Endothelial cell of umbilical vein (primary cell): ENCODE results near the gene ERCC8.

Experiments
- EZH2 ChIP-seq: IDR thresholded peaks from 2 replicates; pipeline ENCODE4 v1.6.1; 2012; ENCODE audit warnings: borderline replicate concordance, low read depth, mild to moderate bottlenecking, moderate library complexity, low read length, inconsistent platforms; ENCODE audit not compliant: severe bottlenecking
- MYC ChIP-seq: IDR thresholded peaks from one replicate; pipeline ENCODE4 v1.6.1; 2011; ENCODE audit warnings: mild to moderate bottlenecking, low read depth, low read length
- TF ChIP-seq, protein P1 (sequence below), 2 donors: IDR thresholded peaks; 1 replicate in 1 of 2; 2 replicates in 1 of 2; pipeline ENCODE4 v1.5.1; 2011; ENCODE audit warnings: low read length in 2 of 2, mild to moderate bottlenecking in 2 of 2, moderate library complexity in 2 of 2, control low read depth in 1 of 2, inconsistent platforms in 1 of 2, low read depth in 1 of 2; ENCODE audit not compliant: insufficient read depth in 1 of 2; ENCODE audit errors: extremely low read depth in 1 of 2

DNA sequence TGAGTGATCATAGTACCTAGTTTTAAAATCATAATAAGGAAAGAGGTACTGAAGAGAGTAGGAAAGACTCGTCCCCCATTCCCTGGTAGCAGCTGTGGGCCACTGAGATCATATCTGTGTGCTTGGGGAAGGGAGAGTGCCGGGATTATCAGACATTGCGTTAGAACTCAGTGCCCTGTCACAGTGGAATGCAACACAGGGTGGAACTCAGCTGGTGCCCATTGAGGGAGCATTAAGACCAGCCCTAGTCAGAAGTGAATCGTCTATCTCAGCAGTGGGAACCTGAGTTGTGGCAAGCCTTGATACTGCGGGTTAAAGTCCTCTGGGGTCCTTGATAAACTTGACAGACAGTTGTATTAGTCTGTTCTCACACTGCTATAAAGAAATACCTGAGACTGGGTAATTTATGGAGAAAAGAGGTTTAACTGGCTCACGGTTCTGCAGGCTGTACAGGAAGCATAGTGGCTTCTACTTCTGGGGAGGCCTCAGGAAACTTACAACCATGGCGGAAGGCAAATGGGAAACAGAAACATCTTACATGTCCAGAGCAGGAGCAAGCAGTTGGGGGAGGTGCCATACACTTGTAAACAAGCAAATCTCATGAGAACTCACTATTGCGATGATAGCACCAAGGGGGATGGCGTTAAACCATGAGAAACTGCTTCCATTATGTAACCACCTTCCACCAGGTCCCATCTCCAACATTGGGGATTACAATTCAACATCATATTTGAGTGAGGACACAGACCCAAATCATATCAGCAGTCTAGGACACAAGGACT is 33.3 kb upstream of the ERCC8 start:
- TF ChIP-seq, protein P1, sequence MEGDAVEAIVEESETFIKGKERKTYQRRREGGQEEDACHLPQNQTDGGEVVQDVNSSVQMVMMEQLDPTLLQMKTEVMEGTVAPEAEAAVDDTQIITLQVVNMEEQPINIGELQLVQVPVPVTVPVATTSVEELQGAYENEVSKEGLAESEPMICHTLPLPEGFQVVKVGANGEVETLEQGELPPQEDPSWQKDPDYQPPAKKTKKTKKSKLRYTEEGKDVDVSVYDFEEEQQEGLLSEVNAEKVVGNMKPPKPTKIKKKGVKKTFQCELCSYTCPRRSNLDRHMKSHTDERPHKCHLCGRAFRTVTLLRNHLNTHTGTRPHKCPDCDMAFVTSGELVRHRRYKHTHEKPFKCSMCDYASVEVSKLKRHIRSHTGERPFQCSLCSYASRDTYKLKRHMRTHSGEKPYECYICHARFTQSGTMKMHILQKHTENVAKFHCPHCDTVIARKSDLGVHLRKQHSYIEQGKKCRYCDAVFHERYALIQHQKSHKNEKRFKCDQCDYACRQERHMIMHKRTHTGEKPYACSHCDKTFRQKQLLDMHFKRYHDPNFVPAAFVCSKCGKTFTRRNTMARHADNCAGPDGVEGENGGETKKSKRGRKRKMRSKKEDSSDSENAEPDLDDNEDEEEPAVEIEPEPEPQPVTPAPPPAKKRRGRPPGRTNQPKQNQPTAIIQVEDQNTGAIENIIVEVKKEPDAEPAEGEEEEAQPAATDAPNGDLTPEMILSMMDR (IDR thresholded peaks at IDR 0.05; ENCODE audit: extremely low read depth in 1 of 2, insufficient read depth in 1 of 2, low read depth in 1 of 2, low read length in 2 of 2) = no peak
- no peak for TF ChIP-seq EZH2
- no peak for TF ChIP-seq MYC
